Measurements from ENCODE around the gene JAKMIP3.

Gene JAKMIP3

GRCh38 chr10:132100091-132100481 lies 34.3 kb downstream of the JAKMIP3 start:
- no peak for DNase-seq

GRCh38 chr10:132100556-132101349 lies 35.0 kb downstream of the JAKMIP3 start:
- DNase-seq: no peak

- DNase-seq: no peak
Measured at GRCh38 chr10:132101529-132101928, 35.8 kb downstream of the JAKMIP3 start.

GRCh38 chr10:132102071-132102716 lies 36.4 kb downstream of the JAKMIP3 start:
- DNase-seq: no peak

- no peak for DNase-seq
Measured at GRCh38 chr10:132102717-132103110, 37.0 kb downstream of the JAKMIP3 start.

GRCh38 chr10:132103116-132103910 lies 37.6 kb downstream of the JAKMIP3 start:
- no peak for DNase-seq

GRCh38 chr10:132104062-132104461 lies 38.3 kb downstream of the JAKMIP3 start:
- DNase-seq: no peak

- no peak for DNase-seq
Measured at GRCh38 chr10:132104471-132105301, 38.9 kb downstream of the JAKMIP3 start.

GRCh38 chr10:132105302-132105995 lies 39.7 kb downstream of the JAKMIP3 start:
- DNase-seq: no peak

- no peak for DNase-seq
Measured at GRCh38 chr10:132106431-132106830, 40.7 kb downstream of the JAKMIP3 start.

- no peak for DNase-seq
Measured at GRCh38 chr10:132107186-132107948, 41.6 kb downstream of the JAKMIP3 start.

- no peak for DNase-seq
Measured at GRCh38 chr10:132107949-132108877, 42.5 kb downstream of the JAKMIP3 start.

- no peak for DNase-seq
Measured at GRCh38 chr10:132109341-132110110, 43.8 kb downstream of the JAKMIP3 start.

- no peak for DNase-seq
Measured at GRCh38 chr10:132110111-132110521, 44.4 kb downstream of the JAKMIP3 start.

- DNase-seq: no peak
Measured at GRCh38 chr10:132110713-132111112, 45.0 kb downstream of the JAKMIP3 start.

GRCh38 chr10:132111121-132111731 lies 45.5 kb downstream of the JAKMIP3 start:
- DNase-seq: no peak

- DNase-seq: no peak
Measured at GRCh38 chr10:132111871-132112341, 46.2 kb downstream of the JAKMIP3 start.

- DNase-seq: no peak
Measured at GRCh38 chr10:132112611-132113010, 46.9 kb downstream of the JAKMIP3 start.

GRCh38 chr10:132113206-132113605 lies 47.5 kb downstream of the JAKMIP3 start:
- DNase-seq: no peak

Measured in activated CD4-positive, alpha-beta T cell treated with anti-CD3 and anti-CD28 coated beads, Interleukin-10, Interleukin-2, amounts not matched to agents 100 ng/mL and 50 ng/mL, durations not matched to agents 16 hours and 8 hours (primary cell).